BJ (cell line): Measurements from ENCODE around the gene ITPK1. TPM values are rescaled to one million over a fixed set of nuclear protein-coding genes. Genes with fewer than 3 reads are reported as not detected.

Source experiments
- CTCF ChIA-PET: fragments of 350-600 bp; formaldehyde crosslinking; extraction: SDS; loops from one replicate; lab custom pipeline; 2021; ENCODE audit warnings: antibody characterized with exemption, inconsistent platforms; lab: Yijun Ruan, JAX
- POLR2A ChIA-PET: fragments of 300-600 bp; sonication (Branson Sonifier 250); formaldehyde crosslinking; extraction: SDS; loops from one replicate; lab custom pipeline; 2021; ENCODE audit warnings: antibody characterized with exemption; lab: Charles Lee
- DNase-seq: peaks from one replicate; pipeline ENCODE4 v3.0.0-alpha.2; 2011; ENCODE audit warnings: low read depth
- H3K27me3 ChIP-seq: 2 replicates; pipeline ENCODE4 v1.6.0; 2011; ENCODE audit warnings: low read length; ENCODE audit not compliant: control insufficient read depth, insufficient read depth
- H3K36me3 ChIP-seq: 2 replicates; pipeline ENCODE4 v1.5.1; 2011; ENCODE audit warnings: low read length; ENCODE audit not compliant: control insufficient read depth, insufficient read depth
- H3K4me3 ChIP-seq: 2 replicates; pipeline ENCODE4 v1.5.1; 2011; ENCODE audit warnings: low read depth, mild to moderate bottlenecking, control low read depth, low read length
- polyA plus RNA-seq: library from polyadenylated mRNA; depleted of rRNA; stranded (reverse); fragments of >200 nt; gene quantifications from 2 replicates; pipeline ENCODE4 v1.2.3, GENCODE V29; 2011
- TF ChIP-seq, protein P1 (sequence below): IDR thresholded peaks from 2 replicates; pipeline ENCODE4 v1.5.1; 2011; ENCODE audit warnings: low read depth, mild to moderate bottlenecking, control low read depth, inconsistent platforms, low read length, moderate library complexity; ENCODE audit not compliant: insufficient read depth

Gene ITPK1
- polyA plus RNA-seq, 1 experiment = 49.0 TPM

GRCh38 chr14:93007225-93007997 lies 108.3 kb downstream of the ITPK1 start:
- POLR2A ChIA-PET = no interaction called here
- TF ChIP-seq, protein P1, sequence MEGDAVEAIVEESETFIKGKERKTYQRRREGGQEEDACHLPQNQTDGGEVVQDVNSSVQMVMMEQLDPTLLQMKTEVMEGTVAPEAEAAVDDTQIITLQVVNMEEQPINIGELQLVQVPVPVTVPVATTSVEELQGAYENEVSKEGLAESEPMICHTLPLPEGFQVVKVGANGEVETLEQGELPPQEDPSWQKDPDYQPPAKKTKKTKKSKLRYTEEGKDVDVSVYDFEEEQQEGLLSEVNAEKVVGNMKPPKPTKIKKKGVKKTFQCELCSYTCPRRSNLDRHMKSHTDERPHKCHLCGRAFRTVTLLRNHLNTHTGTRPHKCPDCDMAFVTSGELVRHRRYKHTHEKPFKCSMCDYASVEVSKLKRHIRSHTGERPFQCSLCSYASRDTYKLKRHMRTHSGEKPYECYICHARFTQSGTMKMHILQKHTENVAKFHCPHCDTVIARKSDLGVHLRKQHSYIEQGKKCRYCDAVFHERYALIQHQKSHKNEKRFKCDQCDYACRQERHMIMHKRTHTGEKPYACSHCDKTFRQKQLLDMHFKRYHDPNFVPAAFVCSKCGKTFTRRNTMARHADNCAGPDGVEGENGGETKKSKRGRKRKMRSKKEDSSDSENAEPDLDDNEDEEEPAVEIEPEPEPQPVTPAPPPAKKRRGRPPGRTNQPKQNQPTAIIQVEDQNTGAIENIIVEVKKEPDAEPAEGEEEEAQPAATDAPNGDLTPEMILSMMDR = no peak
- CTCF ChIA-PET = interaction anchor here (1.5 kb wide), 1 partner anchor 10 kb away, joined by 4 read pairs; no protein-coding TSS in a partner anchor
- DNase-seq = no peak
- no peaks in the 10 kb centered on the region for H3K27me3 ChIP-seq
- no peaks in the 10 kb centered on the region for H3K36me3 ChIP-seq
- H3K4me3 ChIP-seq = no peak overlapping the region

GRCh38 chr14:93006567-93007051 lies 109.1 kb downstream of the ITPK1 start:
- TF ChIP-seq, protein P1 = no peak
- no peaks in the 10 kb centered on the region; the same call in 1 of the 2 replicates for H3K36me3 ChIP-seq
- H3K27me3 ChIP-seq = no peaks in the 10 kb centered on the region
- DNase-seq = no peak
- no peak overlapping the region for H3K4me3 ChIP-seq
- CTCF ChIA-PET = interaction anchor here (1.0 kb wide), 1 partner anchor 9 kb away, joined by 3 read pairs; no protein-coding TSS in a partner anchor
- POLR2A ChIA-PET = no interaction called here

GRCh38 chr14:93005838-93006237 lies 109.9 kb downstream of the ITPK1 start:
- ChIA-PET CTCF (interaction anchor here (0.9 to 1.2 kb wide), 3 partner anchors 8 to 107 kb away, joined by 3 to 4 read pairs (median 3); no protein-coding TSS in a partner anchor), POLR2A (no interaction called here)
- DNase-seq = no peak
- H3K27me3 ChIP-seq = no peaks in the 10 kb centered on the region
- no peak overlapping the region for H3K4me3 ChIP-seq
- TF ChIP-seq, protein P1 = no peak
- H3K36me3 ChIP-seq = no peaks in the 10 kb centered on the region; the same call in 1 of the 2 replicates

- POLR2A ChIA-PET = no interaction called here
- TF ChIP-seq, protein P1 = no peak
- DNase-seq = no peak
- CTCF ChIA-PET = interaction anchor here (0.9 to 1.2 kb wide), 5 partner anchors 8 to 108 kb away, joined by 3 to 4 read pairs (median 3); no protein-coding TSS in a partner anchor
- no peak overlapping the region for H3K4me3 ChIP-seq
- H3K27me3 ChIP-seq = no peaks in the 10 kb centered on the region
- H3K36me3 ChIP-seq = no peaks in the 10 kb centered on the region; the same call in 1 of the 2 replicates
Measured at GRCh38 chr14:93005135-93005813, 110.5 kb downstream of the ITPK1 start.

DNA sequence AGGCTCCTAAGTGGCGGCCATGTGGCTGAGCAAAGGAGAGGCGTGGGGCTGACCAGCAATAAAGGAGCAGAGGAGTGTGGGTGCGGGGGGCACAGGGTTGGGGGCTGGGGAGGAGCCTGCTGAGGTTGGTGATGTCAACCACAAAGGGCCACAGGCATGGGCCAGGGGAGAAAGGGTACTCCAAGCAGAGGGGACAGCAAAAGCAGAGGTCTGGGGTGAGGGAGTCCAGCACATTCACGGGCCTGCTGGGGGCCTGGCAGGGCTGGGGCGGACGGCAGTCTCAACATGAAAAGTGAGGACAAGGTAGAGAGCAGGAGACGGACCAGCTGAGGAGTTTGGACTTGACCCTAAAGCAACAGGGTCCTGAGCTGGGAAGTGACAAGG lies 111.0 kb downstream of the ITPK1 start:
- Histone ChIP-seq H3K4me3 (no peak overlapping the region), H3K27me3 (no peaks in the 10 kb centered on the region), H3K36me3 (no peaks in the 10 kb centered on the region; the same call in 1 of the 2 replicates)
- TF ChIP-seq, protein P1 = no peak
- DNase-seq = no peak
- ChIA-PET CTCF (interaction anchor here (0.9 to 1.2 kb wide), 3 partner anchors 52 to 109 kb away, joined by 3 to 4 read pairs (median 3); no protein-coding TSS in a partner anchor), POLR2A (no interaction called here)
